ENCODE results near the gene MAPRE2.
"Not testable (repeated sequence)": the region's sequence is repeated elsewhere in the genome, so short reads cannot be mapped to it uniquely, and the experiment has no call there.

Gene MAPRE2

DNA sequence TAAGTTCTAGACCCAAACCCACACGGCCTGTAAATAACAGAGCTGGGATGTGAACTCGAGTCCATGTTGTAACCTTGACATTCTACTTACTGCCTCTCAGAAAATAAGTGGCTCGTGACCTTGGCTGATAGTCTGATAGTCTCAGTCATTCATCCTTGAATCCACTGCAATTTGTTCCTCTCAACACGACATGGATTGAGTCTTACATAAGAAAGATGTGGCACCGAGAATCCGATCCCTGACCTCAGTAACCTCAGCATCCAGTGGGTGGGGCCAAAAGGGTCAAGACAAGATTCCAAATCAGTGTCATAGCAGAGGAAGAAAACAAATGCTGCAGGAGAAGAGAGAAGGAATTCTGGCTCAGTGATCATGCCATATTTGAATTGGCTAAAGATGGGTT lies 97.6 kb downstream of the MAPRE2 start:
- H3K27ac Mint-ChIP-seq, result no peak overlapping the region

DNA sequence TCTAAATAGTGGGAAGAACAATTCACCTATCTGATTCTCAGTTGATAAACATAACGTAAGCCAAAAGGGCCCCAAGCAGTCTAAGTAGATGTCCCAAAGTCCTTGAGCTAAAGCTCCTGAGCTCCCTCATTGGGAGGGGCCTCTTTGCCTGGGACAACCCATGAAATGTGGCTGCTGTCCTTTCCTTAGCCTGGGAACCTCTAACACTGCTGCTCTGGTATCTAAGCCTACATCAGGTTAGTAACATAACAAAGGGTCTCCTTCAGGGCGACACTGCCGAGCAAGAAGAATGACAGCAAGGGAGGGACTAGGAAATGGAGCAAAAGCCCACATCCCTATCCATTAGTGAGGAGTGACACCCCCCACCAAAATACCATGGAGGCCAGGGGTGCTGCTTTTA lies 98.3 kb downstream of the MAPRE2 start:
- Mint-ChIP-seq H3K27ac (no peak overlapping the region), H3K36me3 (peaks cover 37% of the 10 kb centered on the region), H3K4me1 (peaks cover 23% of the 10 kb centered on the region), H3K27me3 (no peaks in the 10 kb centered on the region), H3K9me3 (no peaks in the 10 kb centered on the region), H3K4me3 (no peak overlapping the region)
- ATAC-seq (ENCODE audit: low read depth) (no peak), DNase-seq (ENCODE audit: low spot score in 2 of 2) (no peak)

More for the DNA sequence above, 97.6 kb downstream of the MAPRE2 start:
- no peaks in the 10 kb centered on the region for H3K9me3 Mint-ChIP-seq
- no peaks in the 10 kb centered on the region for H3K27me3 Mint-ChIP-seq
- no peak for DNase-seq (ENCODE audit: low spot score in 2 of 2)
- H3K4me1 Mint-ChIP-seq, result peaks cover 23% of the 10 kb centered on the region
- H3K36me3 Mint-ChIP-seq, result peaks cover 38% of the 10 kb centered on the region
- ATAC-seq (ENCODE audit: low read depth), result no peak
- no peak overlapping the region for H3K4me3 Mint-ChIP-seq

- Mint-ChIP-seq H3K27ac (peak overlapping the region; percentile 29), H3K4me1 (peaks cover 23% of the 10 kb centered on the region), H3K4me3 (no peak overlapping the region), H3K36me3 (peaks cover 31% of the 10 kb centered on the region), H3K27me3 (no peaks in the 10 kb centered on the region), H3K9me3 (no peaks in the 10 kb centered on the region)
- ATAC-seq (ENCODE audit: low read depth) (peak; percentile 60), DNase-seq (ENCODE audit: low spot score in 2 of 2) (no peak)
Observed at GRCh38 chr18:35141077-35141476, 99.9 kb downstream of the MAPRE2 start.

GRCh38 chr18:35141567-35142274 lies 100.5 kb downstream of the MAPRE2 start:
- Mint-ChIP-seq H3K4me3 (peak overlapping the region; percentile 34), H3K36me3 (peaks cover 31% of the 10 kb centered on the region), H3K4me1 (peaks cover 23% of the 10 kb centered on the region), H3K27ac (peak overlapping the region; percentile 76), H3K27me3 (no peaks in the 10 kb centered on the region), H3K9me3 (no peaks in the 10 kb centered on the region)
- DNase-seq (ENCODE audit: low spot score in 2 of 2) (no peak), ATAC-seq (ENCODE audit: low read depth) (no peak)

DNA sequence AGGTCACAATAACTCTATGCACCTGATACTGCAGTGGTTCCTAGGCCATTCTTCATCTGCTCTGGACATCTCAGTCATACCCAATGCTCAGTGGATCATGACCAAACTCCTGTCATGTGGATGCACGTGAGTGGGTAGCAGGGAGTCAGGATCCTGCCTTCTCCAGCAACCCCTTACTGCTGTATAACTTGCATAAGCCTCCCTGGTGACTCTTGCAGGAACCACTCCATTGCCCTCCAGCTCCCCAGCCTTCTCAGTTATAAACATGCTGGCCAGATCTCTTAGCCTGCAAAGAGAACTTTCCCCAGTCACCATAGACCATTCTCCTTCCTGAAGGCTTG lies 101.0 kb downstream of the MAPRE2 start:
- no peaks in the 10 kb centered on the region for H3K9me3 Mint-ChIP-seq
- peaks cover 23% of the 10 kb centered on the region for H3K4me1 Mint-ChIP-seq
- no peak for ATAC-seq (ENCODE audit: low read depth)

GRCh38 chr18:35143622-35144596 lies 102.7 kb downstream of the MAPRE2 start:
- ATAC-seq (ENCODE audit: low read depth) (peak; percentile 66), DNase-seq (ENCODE audit: low spot score in 2 of 2) (peak in 1 of 2 donors; percentile 29)
- Mint-ChIP-seq H3K27me3 (no peaks in the 10 kb centered on the region), H3K4me1 (peaks cover 26% of the 10 kb centered on the region), H3K9me3 (peaks cover 1% of the 10 kb centered on the region), H3K36me3 (peaks cover 35% of the 10 kb centered on the region), H3K4me3 (no peak overlapping the region), H3K27ac (no peak overlapping the region)

More for the DNA sequence above, 101.0 kb downstream of the MAPRE2 start:
- Mint-ChIP-seq H3K36me3 (peaks cover 34% of the 10 kb centered on the region), H3K27ac (peak overlapping the region; percentile 76), H3K4me3 (peak overlapping the region; percentile 34), H3K27me3 (no peaks in the 10 kb centered on the region)
- no peak for DNase-seq (ENCODE audit: low spot score in 2 of 2)

DNA sequence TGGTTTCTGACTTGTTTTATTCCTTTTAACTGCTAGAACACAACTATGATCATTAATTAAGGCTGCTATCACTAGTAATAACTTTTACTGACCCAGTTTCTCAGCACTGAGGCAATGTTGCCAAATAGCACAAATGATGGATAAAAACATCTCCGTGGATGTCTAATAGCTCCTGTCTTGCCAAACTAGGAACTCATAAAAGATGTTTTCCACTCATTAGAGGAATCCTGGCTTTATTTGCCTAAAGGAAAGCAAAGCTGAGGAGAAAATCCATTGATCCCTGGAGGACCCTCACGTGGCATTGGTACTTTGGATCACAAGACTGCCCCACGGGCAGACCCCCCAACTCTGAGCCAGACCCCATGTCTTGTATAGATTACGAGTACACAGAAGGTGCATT lies 103.5 kb downstream of the MAPRE2 start:
- no peak for DNase-seq (ENCODE audit: low spot score in 2 of 2)
- no peaks in the 10 kb centered on the region for H3K27me3 Mint-ChIP-seq
- peaks cover 4% of the 10 kb centered on the region for H3K9me3 Mint-ChIP-seq
- peaks cover 26% of the 10 kb centered on the region for H3K4me1 Mint-ChIP-seq
- no peak for ATAC-seq (ENCODE audit: low read depth)
- no peak overlapping the region for H3K4me3 Mint-ChIP-seq
- peaks cover 43% of the 10 kb centered on the region for H3K36me3 Mint-ChIP-seq
- no peak overlapping the region for H3K27ac Mint-ChIP-seq

- ATAC-seq (ENCODE audit: low read depth); DNase-seq (ENCODE audit: low spot score in 2 of 2); H3K27ac Mint-ChIP-seq; H3K27me3 Mint-ChIP-seq; H3K4me3 Mint-ChIP-seq; H3K9me3 Mint-ChIP-seq: not testable (repeated sequence)
- Mint-ChIP-seq H3K4me1 (peaks cover 18% of the 10 kb centered on the region), H3K36me3 (peaks cover 30% of the 10 kb centered on the region)
Observed at GRCh38 chr18:35150195-35150594, 109.0 kb downstream of the MAPRE2 start.

DNA sequence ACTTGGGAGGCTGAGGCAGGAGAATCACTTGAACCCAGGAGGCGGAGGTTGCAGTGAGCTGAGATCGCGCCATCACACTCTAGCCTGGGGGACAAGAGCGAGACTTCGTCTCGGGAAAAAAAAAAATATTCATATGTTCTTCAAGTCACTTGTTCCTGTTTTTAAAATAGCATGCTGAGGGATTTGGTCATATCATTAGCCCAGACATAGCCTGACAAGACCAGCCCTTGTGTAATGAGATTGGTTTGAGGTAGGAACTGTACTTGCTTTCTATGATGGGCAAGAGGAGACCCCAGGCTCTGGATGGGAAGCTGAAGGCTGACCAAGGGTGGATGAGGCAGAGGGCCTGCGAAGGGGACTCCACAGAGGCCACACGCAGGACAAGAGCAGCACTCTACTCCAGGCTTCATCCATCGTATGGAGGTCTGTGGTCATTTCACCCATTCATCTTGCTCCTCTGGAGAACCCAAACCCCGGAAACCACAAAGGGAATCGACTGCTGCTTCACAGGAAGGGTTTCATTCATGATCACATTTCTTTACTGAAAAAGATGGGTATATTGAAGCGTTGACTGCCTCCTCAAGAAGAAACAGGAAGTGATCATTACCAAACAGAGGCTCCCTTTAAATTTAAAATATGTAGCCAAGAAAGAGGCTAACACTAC lies 112.5 kb downstream of the MAPRE2 start:
- H3K4me3 Mint-ChIP-seq, result peak overlapping the region; percentile 43
- H3K9me3 Mint-ChIP-seq, result peaks cover 4% of the 10 kb centered on the region
- peaks cover 22% of the 10 kb centered on the region for H3K4me1 Mint-ChIP-seq
- no peaks in the 10 kb centered on the region for H3K27me3 Mint-ChIP-seq
- H3K36me3 Mint-ChIP-seq, result peaks cover 11% of the 10 kb centered on the region
- ATAC-seq (ENCODE audit: low read depth) (peak; percentile 72), DNase-seq (ENCODE audit: low spot score in 2 of 2) (no peak)
- H3K27ac Mint-ChIP-seq, result no peak overlapping the region

DNA sequence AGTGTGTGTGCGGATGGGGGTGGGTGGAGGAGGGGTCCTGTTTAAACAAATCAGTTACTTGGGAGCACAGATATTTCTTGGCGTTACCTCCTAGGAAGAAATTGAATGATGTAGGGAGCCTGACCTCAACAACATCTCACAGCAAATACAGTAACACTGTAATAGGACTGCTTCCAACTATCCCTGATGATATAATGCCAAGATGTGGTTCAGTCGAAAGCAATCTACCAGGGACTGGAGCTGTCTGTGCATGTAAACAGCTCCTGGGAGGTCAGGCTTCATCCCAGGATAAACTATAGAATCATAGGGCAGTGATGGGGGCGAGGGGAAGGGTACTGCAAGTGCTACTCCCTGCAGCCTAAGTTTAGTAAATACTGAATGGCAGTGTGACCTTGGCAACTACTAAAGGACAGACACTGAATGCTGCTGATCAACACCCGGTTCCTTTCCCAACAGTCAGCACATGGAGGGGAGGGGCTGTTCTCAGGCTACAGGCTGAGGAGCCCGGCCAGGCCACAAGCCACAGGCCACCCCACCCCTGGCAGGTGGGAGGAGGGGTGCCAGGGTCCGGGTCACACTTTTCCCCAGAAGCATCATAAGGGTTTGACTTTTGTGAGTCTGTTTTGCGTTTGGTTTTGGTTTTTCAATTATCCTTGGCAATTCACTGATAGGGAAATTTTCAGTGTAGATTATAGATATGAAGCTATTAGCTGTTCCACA lies 114.3 kb downstream of the MAPRE2 start:
- no peaks in the 10 kb centered on the region for H3K9me3 Mint-ChIP-seq

DNA sequence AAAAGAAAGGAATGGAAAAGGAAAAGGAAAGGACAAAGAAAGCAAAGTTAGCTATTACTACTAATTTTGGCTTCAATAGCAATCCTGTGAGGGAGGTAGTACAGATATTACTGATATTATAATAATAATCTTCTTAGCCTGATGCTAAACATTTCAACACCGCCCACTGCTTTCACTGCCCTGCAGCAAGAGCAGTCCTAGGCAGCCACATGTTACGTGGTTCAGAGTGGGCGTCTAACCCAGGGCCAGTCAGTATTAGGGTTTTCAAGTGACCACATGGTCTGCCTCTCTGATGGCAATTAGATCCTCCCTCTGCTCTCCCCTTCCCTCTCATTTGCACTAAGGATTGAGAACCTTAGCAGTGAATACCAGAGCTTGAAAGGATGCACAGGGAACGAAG lies 116.0 kb downstream of the MAPRE2 start:
- no peak overlapping the region for H3K4me3 Mint-ChIP-seq
- H3K4me1 Mint-ChIP-seq, result peaks cover 30% of the 10 kb centered on the region
- H3K36me3 Mint-ChIP-seq, result no peaks in the 10 kb centered on the region
- ATAC-seq (ENCODE audit: low read depth), result no peak
- no peak overlapping the region for H3K27ac Mint-ChIP-seq
- DNase-seq (ENCODE audit: low spot score in 2 of 2), result no peak
- no peaks in the 10 kb centered on the region for H3K9me3 Mint-ChIP-seq
- no peaks in the 10 kb centered on the region for H3K27me3 Mint-ChIP-seq

More for the DNA sequence above, 114.3 kb downstream of the MAPRE2 start:
- DNase-seq (ENCODE audit: low spot score in 2 of 2), result no peak
- Mint-ChIP-seq H3K4me3 (no peak overlapping the region), H3K36me3 (no peaks in the 10 kb centered on the region), H3K27me3 (no peaks in the 10 kb centered on the region), H3K27ac (no peak overlapping the region), H3K4me1 (peaks cover 30% of the 10 kb centered on the region)
- no peak for ATAC-seq (ENCODE audit: low read depth)

DNA sequence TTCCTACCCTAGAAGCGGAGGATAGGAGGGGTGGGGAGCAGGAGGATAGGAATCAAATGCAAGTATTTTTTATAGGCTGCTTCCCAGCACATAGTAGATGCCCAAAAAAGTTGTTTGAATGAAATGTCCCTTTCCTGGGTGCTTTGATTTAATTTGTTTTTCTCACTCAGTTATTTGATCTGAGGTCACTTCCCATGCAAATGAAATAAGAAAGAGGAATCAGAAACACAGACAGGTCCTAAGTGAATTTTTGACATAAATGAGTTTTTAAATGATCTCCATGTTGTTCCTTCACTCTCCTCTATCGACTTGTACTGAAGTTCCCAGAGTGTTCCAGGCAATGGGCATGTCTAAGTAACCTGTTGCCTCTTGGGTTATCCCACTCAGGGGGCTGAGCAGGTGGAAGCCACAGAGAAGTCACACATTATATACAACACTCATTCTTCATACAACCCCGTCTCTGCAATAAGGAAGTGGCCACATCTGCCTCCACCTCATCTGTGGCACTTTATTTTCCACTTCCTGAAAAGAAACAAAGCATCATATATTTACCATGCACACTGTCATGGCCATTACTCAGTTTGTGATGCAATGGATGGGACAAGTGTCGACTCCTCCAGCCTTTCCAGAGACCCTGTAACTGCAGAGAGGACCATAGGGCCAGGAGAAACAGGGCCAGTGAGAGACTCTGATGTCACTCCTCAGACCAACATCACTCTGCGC lies 117.7 kb downstream of the MAPRE2 start:
- H3K36me3 Mint-ChIP-seq, result no peaks in the 10 kb centered on the region
- peaks cover 25% of the 10 kb centered on the region for H3K4me1 Mint-ChIP-seq
- H3K27me3 Mint-ChIP-seq, result no peaks in the 10 kb centered on the region
- ATAC-seq (ENCODE audit: low read depth) (peak; percentile 96), DNase-seq (ENCODE audit: low spot score in 2 of 2) (peak; percentile 21 to 29)
- no peaks in the 10 kb centered on the region for H3K9me3 Mint-ChIP-seq
- H3K27ac Mint-ChIP-seq, result peak overlapping the region; percentile 92
- peak overlapping the region; percentile 74 for H3K4me3 Mint-ChIP-seq

DNA sequence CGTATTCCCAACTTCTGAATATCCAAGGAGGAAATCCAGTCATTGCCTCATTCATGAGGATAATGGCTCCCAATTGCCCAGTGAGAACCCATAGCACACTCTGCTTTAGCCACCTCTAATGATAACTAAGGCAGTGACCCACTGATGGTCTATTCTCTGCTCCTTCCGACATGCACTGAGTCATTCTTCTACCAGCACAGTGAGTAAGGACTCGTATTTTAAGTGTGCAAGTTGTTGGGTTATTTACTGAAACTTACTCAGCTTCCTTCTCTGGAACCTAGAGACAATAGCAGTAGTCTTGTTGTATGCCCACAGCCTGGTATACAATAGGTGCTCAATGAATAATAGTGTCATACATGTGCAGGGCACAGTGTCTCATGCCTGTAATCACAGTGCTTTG lies 118.6 kb downstream of the MAPRE2 start:
- no peaks in the 10 kb centered on the region for H3K9me3 Mint-ChIP-seq
- no peaks in the 10 kb centered on the region for H3K36me3 Mint-ChIP-seq
- ATAC-seq (ENCODE audit: low read depth), result no peak
- H3K4me1 Mint-ChIP-seq, result peaks cover 18% of the 10 kb centered on the region
- DNase-seq (ENCODE audit: low spot score in 2 of 2), result no peak
- no peaks in the 10 kb centered on the region for H3K27me3 Mint-ChIP-seq
- peak overlapping the region; percentile 34 for H3K4me3 Mint-ChIP-seq
- peak overlapping the region; percentile 92 for H3K27ac Mint-ChIP-seq

Measured in memory B cell (primary cell).